HepG2 (cell line): ENCODE measurements around the gene NANOS1. TPM values are rescaled to one million over a fixed set of nuclear protein-coding genes. Genes with fewer than 3 reads are reported as not detected.

Experiments
- CEBPG ChIP-seq: IDR thresholded peaks from 2 replicates; pipeline ENCODE4 v1.6.1; 2016
- CHD2 ChIP-seq: IDR thresholded peaks from 2 replicates; pipeline ENCODE4 v1.6.1; 2011; ENCODE audit warnings: low read depth, low read length, improper control_type of control experiment
- GATAD1 ChIP-seq: IDR thresholded peaks from 2 replicates; pipeline ENCODE4 v1.6.1; 2016; ENCODE audit warnings: missing genetic modification reagents, missing compliant biosample characterization
- GLMP ChIP-seq: sonication (generic); formaldehyde crosslinking; IDR thresholded peaks from 2 replicates; pipeline ENCODE4 v1.9.0; 2021; ENCODE audit warnings: missing genetic modification reagents, mild to moderate bottlenecking, borderline replicate concordance
- MZF1 ChIP-seq: sonication (generic); formaldehyde crosslinking; IDR thresholded peaks from 2 replicates; pipeline ENCODE4 v1.8.1; 2023; ENCODE audit warnings: mild to moderate bottlenecking, missing genetic modification reagents, borderline replicate concordance
- PHF20 ChIP-seq: sonication (generic); formaldehyde crosslinking; IDR thresholded peaks from 2 replicates; pipeline ENCODE4 v1.5.0; 2020; ENCODE audit warnings: mild to moderate bottlenecking, missing genetic modification reagents
- POLR2AphosphoS2 ChIP-seq: IDR thresholded peaks from 2 replicates; pipeline ENCODE4 v1.6.1; 2011; ENCODE audit warnings: low read depth, low read length, improper control_type of control experiment
- ZBTB46 ChIP-seq: sonication (generic); formaldehyde crosslinking; IDR thresholded peaks from 2 replicates; pipeline ENCODE4 v1.4.0; 2020; ENCODE audit warnings: mild to moderate bottlenecking, missing genetic modification reagents, borderline replicate concordance
- ZBTB49 ChIP-seq: sonication (generic); formaldehyde crosslinking; IDR thresholded peaks from 2 replicates; pipeline ENCODE4 v1.4.0; 2020; ENCODE audit warnings: missing genetic modification reagents, borderline replicate concordance
- ZKSCAN8 ChIP-seq: IDR thresholded peaks from 2 replicates; pipeline ENCODE4 v1.6.1; 2016; ENCODE audit warnings: borderline replicate concordance, missing genetic modification reagents, missing compliant biosample characterization
- ZNF136 ChIP-seq: sonication (generic); formaldehyde crosslinking; IDR thresholded peaks from 2 replicates; pipeline ENCODE4 v1.8.1; 2022; ENCODE audit warnings: low read depth, mild to moderate bottlenecking, moderate library complexity, missing genetic modification reagents
- ZNF331 ChIP-seq: sonication (generic); formaldehyde crosslinking; IDR thresholded peaks from 2 replicates; pipeline ENCODE4 v1.4.0; 2020; ENCODE audit warnings: missing genetic modification reagents
- ZNF33B ChIP-seq: sonication (generic); formaldehyde crosslinking; IDR thresholded peaks from 2 replicates; pipeline ENCODE4 v1.5.1; 2020; ENCODE audit warnings: mild to moderate bottlenecking, missing genetic modification reagents
- ZNF496 ChIP-seq: sonication (generic); formaldehyde crosslinking; IDR thresholded peaks from 2 replicates; pipeline ENCODE4 v1.8.1; 2023; ENCODE audit warnings: mild to moderate bottlenecking, moderate library complexity, missing genetic modification reagents; ENCODE audit not compliant: insufficient replicate concordance
- ZNF557 ChIP-seq: sonication (generic); formaldehyde crosslinking; IDR thresholded peaks from 2 replicates; pipeline ENCODE4 v1.4.0; 2020; ENCODE audit warnings: missing genetic modification reagents
- ZNF564 ChIP-seq: sonication (generic); formaldehyde crosslinking; IDR thresholded peaks from 2 replicates; pipeline ENCODE4 v1.8.1; 2023; ENCODE audit warnings: mild to moderate bottlenecking, missing genetic modification reagents
- ZNF737 ChIP-seq: sonication (generic); formaldehyde crosslinking; IDR thresholded peaks from 2 replicates; pipeline ENCODE4 v1.5.0; 2020; ENCODE audit warnings: missing genetic modification reagents, mild to moderate bottlenecking, borderline replicate concordance
- ZNF749 ChIP-seq: sonication (generic); formaldehyde crosslinking; IDR thresholded peaks from 2 replicates; pipeline ENCODE4 v1.8.0; 2022; ENCODE audit warnings: mild to moderate bottlenecking, missing genetic modification reagents, moderate library complexity, borderline replicate concordance
- ZNF781 ChIP-seq: sonication (generic); formaldehyde crosslinking; IDR thresholded peaks from 2 replicates; pipeline ENCODE4 v1.5.1; 2020; ENCODE audit warnings: borderline replicate concordance, mild to moderate bottlenecking, missing genetic modification reagents; ENCODE audit errors: not compliant biosample characterization
- ZNF878 ChIP-seq: sonication (generic); formaldehyde crosslinking; IDR thresholded peaks from 2 replicates; pipeline ENCODE4 v1.8.1; 2023; ENCODE audit warnings: mild to moderate bottlenecking, missing genetic modification reagents, moderate library complexity
- ZSCAN31 ChIP-seq: sonication (generic); formaldehyde crosslinking; IDR thresholded peaks from 2 replicates; pipeline ENCODE4 v1.5.0; 2020; ENCODE audit warnings: low read depth, mild to moderate bottlenecking, missing genetic modification reagents
- ZSCAN9 ChIP-seq: IDR thresholded peaks from 2 replicates; pipeline ENCODE4 v1.6.1; 2016; ENCODE audit warnings: borderline replicate concordance
- polyA plus RNA-seq, 8 experiments: library from polyadenylated mRNA; depleted of rRNA in 3 of 8; stranded (reverse) in 7 of 8; unstranded in 1 of 8; fragments of >200 nt; fragmentation: Illumina TruSeq in 4 of 8; extraction: Trizol in 4 of 8; gene quantifications; 2 replicates each; pipeline versions ENCODE4 v1.2.1 to v1.2.3, GENCODE V29; 2011 to 2016; ENCODE audit warnings: low read depth in 4 of 8, missing spikeins in 1 of 8, mixed read lengths in 1 of 8; ENCODE audit not compliant: insufficient read depth in 1 of 8
- total RNA-seq, 5 experiments: library from RNA; depleted of rRNA; stranded (reverse); fragments of >200 nt; fragmentation: Illumina TruSeq; extraction: Trizol; gene quantifications; 2 replicates each; pipeline ENCODE4 v1.2.3, GENCODE V29; 2016; ENCODE audit warnings: low read depth in 1 of 5
- TF ChIP-seq, protein P1 (sequence below): sonication (generic); formaldehyde crosslinking; conservative IDR thresholded peaks from 2 replicates; pipeline ENCODE4 v1.4.0; 2020; ENCODE audit warnings: missing genetic modification reagents

The NANOS1 gene
- total and polyA plus RNA-seq, 2 of the 13 experiments (the other 11 are each of a cell fraction or from before 2014, with no cell fraction given), result 1.7 to 2.2 TPM

GRCh38 chr10:119080521-119081259, 51.2 kb downstream of the NANOS1 start, which contains the start of gene EIF3A (continued):
- TF ChIP-seq ZBTB49 (no peak), ZSCAN31 (CRISPR knock-in tag) (peak; percentile 93), ZNF749 (CRISPR knock-in tag) (peak; percentile 27; the same call in 1 of the 2 replicates), ZNF564 (CRISPR knock-in tag) (0 out of 2 replicates have a peak, but pooled peaks have one; percentile 88), POLR2AphosphoS2 (no peak; the same call in 1 of the 2 replicates), ZNF331 (CRISPR knock-in tag) (peak; percentile 65; the same call in 1 of the 2 replicates), ZNF737 (CRISPR knock-in tag) (0 out of 2 replicates have a peak, but pooled peaks have one; percentile 15), ZNF878 (CRISPR knock-in tag) (peak; percentile 66; the same call in 1 of the 2 replicates), GATAD1 (CRISPR knock-in tag) (peak; percentile 85), CEBPG (peak; percentile 23; the same call in 1 of the 2 replicates), ZNF781 (no peak), ZNF136 (CRISPR knock-in tag) (no peak), ZNF557 (CRISPR knock-in tag) (no peak), GLMP (no peak), ZKSCAN8 (CRISPR knock-in tag) (peak; percentile 66; the same call in 1 of the 2 replicates), CHD2 (peak; percentile 40; the same call in 1 of the 2 replicates), ZSCAN9 (CRISPR knock-in tag) (no peak; the same call in 1 of the 2 replicates), MZF1 (no peak), PHF20 (CRISPR knock-in tag) (peak; percentile 69; the same call in 1 of the 2 replicates), ZNF496 (CRISPR knock-in tag) (no peak), ZBTB46 (CRISPR knock-in tag) (no peak), ZNF33B (CRISPR knock-in tag) (peak; percentile 43)
- TF ChIP-seq, protein P1, sequence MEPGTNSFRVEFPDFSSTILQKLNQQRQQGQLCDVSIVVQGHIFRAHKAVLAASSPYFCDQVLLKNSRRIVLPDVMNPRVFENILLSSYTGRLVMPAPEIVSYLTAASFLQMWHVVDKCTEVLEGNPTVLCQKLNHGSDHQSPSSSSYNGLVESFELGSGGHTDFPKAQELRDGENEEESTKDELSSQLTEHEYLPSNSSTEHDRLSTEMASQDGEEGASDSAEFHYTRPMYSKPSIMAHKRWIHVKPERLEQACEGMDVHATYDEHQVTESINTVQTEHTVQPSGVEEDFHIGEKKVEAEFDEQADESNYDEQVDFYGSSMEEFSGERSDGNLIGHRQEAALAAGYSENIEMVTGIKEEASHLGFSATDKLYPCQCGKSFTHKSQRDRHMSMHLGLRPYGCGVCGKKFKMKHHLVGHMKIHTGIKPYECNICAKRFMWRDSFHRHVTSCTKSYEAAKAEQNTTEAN, result peak; percentile 79; the same call in 1 of the 2 replicates
